IMR-90 (cell line): ENCODE results near the gene CD19. TPM values are rescaled to one million over a fixed set of nuclear protein-coding genes. Genes with fewer than 3 reads are reported as not detected.

Source experiments
- ATAC-seq: fragments of 200-7000 bp; cut with Tn5 transposase; 2 replicates; pipeline ENCODE4 v1.9.1; 2020; ENCODE audit warnings: low read depth, mild to moderate bottlenecking, moderate library complexity
- BruUV-seq: library from RNA; stranded (reverse); fragments of 400-500 nt; replicated peaks from 2 replicates; lab custom pipeline; 2021; lab: Mats Ljungman, UMichigan
- CTCF ChIA-PET: fragments of 300-600 bp; formaldehyde crosslinking; extraction: SDS; loops from one replicate; lab custom pipeline; 2021; ENCODE audit warnings: antibody characterized with exemption; lab: Yijun Ruan, JAX
- POLR2A ChIA-PET: fragments of 300-600 bp; sonication (Branson Sonifier 250); formaldehyde crosslinking; loops from one replicate; lab custom pipeline; 2022; ENCODE audit warnings: antibody characterized with exemption; ENCODE audit not compliant: unreplicated experiment; lab: Charles Lee
- DNase-seq: peaks from one replicate; pipeline ENCODE4 v3.0.0; 2013
- H2AFZ ChIP-seq: replicated peaks from 2 replicates; pipeline ENCODE3; 2013; ENCODE audit warnings: low read length, mild to moderate bottlenecking; ENCODE audit not compliant: poor library complexity
- H2AK5ac ChIP-seq: 2 replicates; pipeline ENCODE4 v1.6.1; 2013; ENCODE audit warnings: low read depth, low read length, inconsistent platforms
- H2AK9ac ChIP-seq: replicated peaks from 2 replicates; pipeline ENCODE3; 2013; ENCODE audit warnings: mild to moderate bottlenecking, low read depth, low read length, moderate library complexity; ENCODE audit not compliant: poor library complexity
- H2BK120ac ChIP-seq: 2 replicates; pipeline ENCODE4 v1.6.1; 2013; ENCODE audit warnings: low read depth, low read length, inconsistent platforms
- H2BK15ac ChIP-seq: 3 replicates; pipeline ENCODE4 v1.6.1; 2013; ENCODE audit warnings: low read depth, low read length, inconsistent platforms
- H2BK20ac ChIP-seq: 2 replicates; pipeline ENCODE4 v1.6.1; 2013; ENCODE audit warnings: low read depth, mild to moderate bottlenecking, inconsistent platforms, low read length, moderate library complexity
- H2BK5ac ChIP-seq: 2 replicates; pipeline ENCODE4 v1.6.1; 2013; ENCODE audit warnings: mild to moderate bottlenecking, low read depth, low read length, inconsistent platforms; ENCODE audit not compliant: poor library complexity, severe bottlenecking
- H3K14ac ChIP-seq: replicated peaks from 2 replicates; pipeline ENCODE4 v1.6.1; 2013; ENCODE audit warnings: low read depth, low read length, inconsistent platforms
- H3K18ac ChIP-seq: 2 replicates; pipeline ENCODE4 v1.6.1; 2013; ENCODE audit warnings: low read depth, low read length, control low read depth
- H3K23ac ChIP-seq: 2 replicates; pipeline ENCODE4 v1.6.1; 2013; ENCODE audit warnings: low read depth, low read length, inconsistent platforms
- H3K27ac ChIP-seq: 2 replicates; pipeline ENCODE4 v1.5.1; 2013; ENCODE audit warnings: mild to moderate bottlenecking, control low read depth, low read length; ENCODE audit not compliant: insufficient read depth
- H3K27me3 ChIP-seq: 2 replicates; pipeline ENCODE4 v1.6.1; 2013; ENCODE audit warnings: low read length; ENCODE audit not compliant: control insufficient read depth, insufficient read depth
- H3K36me3 ChIP-seq: 2 replicates; pipeline ENCODE4 v1.6.1; 2013; ENCODE audit warnings: low read length, mixed read lengths; ENCODE audit not compliant: control insufficient read depth, insufficient read depth
- H3K4ac ChIP-seq: 2 replicates; pipeline ENCODE4 v1.6.1; 2013; ENCODE audit warnings: low read depth, low read length, inconsistent platforms
- H3K4me1 ChIP-seq: 2 replicates; pipeline ENCODE4 v1.6.1; 2013; ENCODE audit warnings: low read length, mixed read lengths; ENCODE audit not compliant: control insufficient read depth, insufficient read depth
- H3K4me2 ChIP-seq: 2 replicates; pipeline ENCODE4 v1.6.1; 2013; ENCODE audit warnings: low read depth, mild to moderate bottlenecking, control low read depth, low read length, moderate library complexity
- H3K4me3 ChIP-seq: 2 replicates; pipeline ENCODE4 v1.5.1; 2013; ENCODE audit warnings: low read depth, mild to moderate bottlenecking, control low read depth, low read length, moderate library complexity; ENCODE audit not compliant: insufficient read depth
- H3K56ac ChIP-seq: 2 replicates; pipeline ENCODE4 v1.6.1; 2013; ENCODE audit warnings: low read length, inconsistent platforms; ENCODE audit not compliant: insufficient read depth; ENCODE audit errors: extremely low read depth
- H3K79me1 ChIP-seq, 2 experiments: 2 replicates each; pipeline ENCODE4 v1.6.1; 2013; ENCODE audit warnings: low read length in 2 of 2, inconsistent platforms in 1 of 2, low read depth in 1 of 2
- H3K9ac ChIP-seq: 2 replicates; pipeline ENCODE4 v1.6.1; 2013; ENCODE audit warnings: low read depth, low read length, control low read depth
- H3K9me1 ChIP-seq: 2 replicates; pipeline ENCODE4 v1.6.1; 2013; ENCODE audit warnings: low read length, inconsistent platforms; ENCODE audit not compliant: insufficient read depth
- H3K9me3 ChIP-seq: 2 replicates; pipeline ENCODE4 v1.6.1; 2013; ENCODE audit warnings: low read length; ENCODE audit not compliant: control insufficient read depth, insufficient read depth
- H4K20me1 ChIP-seq: 2 replicates; pipeline ENCODE4 v1.6.1; 2013; ENCODE audit warnings: low read length, inconsistent platforms; ENCODE audit not compliant: insufficient read depth
- H4K5ac ChIP-seq: 2 replicates; pipeline ENCODE4 v1.6.1; 2013; ENCODE audit warnings: mild to moderate bottlenecking, low read depth, low read length, control low read depth
- H4K8ac ChIP-seq, 2 experiments: 2 replicates each; pipeline ENCODE4 v1.6.1; 2013; ENCODE audit warnings: low read depth in 2 of 2, low read length in 2 of 2, control low read depth in 1 of 2, inconsistent platforms in 1 of 2
- H4K91ac ChIP-seq: 2 replicates; pipeline ENCODE4 v1.6.1; 2013; ENCODE audit warnings: low read depth, low read length, inconsistent platforms; ENCODE audit not compliant: insufficient read depth
- BHLHE40 ChIP-seq: fragments of 150-350 bp; IDR thresholded peaks from 2 replicates; pipeline ENCODE4 v1.6.1; 2016; ENCODE audit warnings: mild to moderate bottlenecking, low read depth, low read length
- CTCF ChIP-seq: conservative IDR thresholded peaks from 2 replicates; pipeline ENCODE4 v1.5.1; 2012; ENCODE audit warnings: mild to moderate bottlenecking, low read depth, low read length, improper control_type of control experiment
- FOS ChIP-seq: fragments of 150-350 bp; IDR thresholded peaks from 2 replicates; pipeline ENCODE4 v1.6.1; 2016; ENCODE audit warnings: low read depth, low read length
- MAFK ChIP-seq: IDR thresholded peaks from 2 replicates; pipeline ENCODE4 v1.6.1; 2012; ENCODE audit warnings: low read depth, low read length, improper control_type of control experiment
- RFX5 ChIP-seq: IDR thresholded peaks from 2 replicates; pipeline ENCODE4 v1.8.0; 2012; ENCODE audit warnings: low read depth, mild to moderate bottlenecking, low read length, moderate library complexity
- SMC3 ChIP-seq: fragments of 150-350 bp; IDR thresholded peaks from 2 replicates; pipeline ENCODE4 v1.6.1; 2016; ENCODE audit warnings: low read depth, mild to moderate bottlenecking, antibody characterized with exemption, low read length, moderate library complexity
- USF2 ChIP-seq: fragments of 150-350 bp; IDR thresholded peaks from 2 replicates; pipeline ENCODE4 v1.6.1; 2017; ENCODE audit warnings: mild to moderate bottlenecking, antibody characterized with exemption, low read length, low read depth
- whole genome bisulfite sequencing, 2 experiments: methylation state at CpG; one replicate each; pipeline versions ENCODE4 v1.1.5 to v1.1.7; 2013; ENCODE audit warnings: missing lambda C conversion rate in 2 of 2; ENCODE audit not compliant: insufficient read length in 1 of 2; ENCODE audit errors: extremely low coverage in 2 of 2; 5-methylcytosine and 5-hydroxymethylcytosine counted together
- dilution Hi-C: fragments of 300-500 bp; cut with HindIII; formaldehyde crosslinking; loops from one replicate; pipeline ENCODE4 v1.14.3; 2018; ENCODE audit warnings: low sequenced_read_pairs; ENCODE audit not compliant: unreplicated experiment
- in situ Hi-C: fragments of 300-500 bp; cut with MboI; formaldehyde crosslinking; loops from 3 replicates; pipeline ENCODE4 v1.14.3; 2019; ENCODE audit warnings: low sequenced_read_pairs, inconsistent platforms, mixed read lengths
- intact Hi-C: fragments of 100-400 bp; cut with micrococcal nuclease; formaldehyde crosslinking; loops from 2 replicates; pipeline ENCODE4 v1.10.0; 2022
- polyA plus RNA-seq, 3 experiments: library from polyadenylated mRNA; depleted of rRNA; stranded (reverse); fragments of >200 nt; gene quantifications; 2 replicates each; pipeline ENCODE4 v1.2.3, GENCODE V29; 2012; ENCODE audit warnings: low replicate concordance in 1 of 3
- total RNA-seq: library from RNA; depleted of rRNA; stranded (reverse); fragments of >200 nt; gene quantifications from 2 replicates; pipeline ENCODE4 v1.2.3, GENCODE V29; 2012
- TF ChIP-seq, protein P1 (sequence below): fragments of 150-350 bp; IDR thresholded peaks from 2 replicates; pipeline ENCODE4 v1.6.1; 2016; ENCODE audit warnings: low read depth, mild to moderate bottlenecking, low read length, moderate library complexity, borderline replicate concordance

Gene CD19
- total and polyA plus RNA-seq, 2 of the 4 experiments (the other 2 are of a cell fraction) = not detected

DNA sequence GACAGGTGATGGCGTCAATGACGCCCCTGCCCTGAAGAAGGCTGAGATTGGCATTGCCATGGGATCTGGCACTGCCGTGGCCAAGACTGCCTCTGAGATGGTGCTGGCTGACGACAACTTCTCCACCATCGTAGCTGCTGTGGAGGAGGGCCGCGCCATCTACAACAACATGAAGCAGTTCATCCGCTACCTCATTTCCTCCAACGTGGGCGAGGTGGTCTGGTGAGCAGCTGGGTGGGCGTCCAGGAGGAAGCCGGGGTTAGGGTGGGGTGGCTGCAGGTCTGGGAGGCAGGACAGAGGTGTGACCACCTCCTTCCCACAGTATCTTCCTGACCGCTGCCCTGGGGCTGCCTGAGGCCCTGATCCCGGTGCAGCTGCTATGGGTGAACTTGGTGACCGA lies 29.9 kb upstream of the CD19 start:
- Histone ChIP-seq H3K36me3 (peaks cover 7% of the 10 kb centered on the region; the same call in 1 of the 2 replicates), H3K4me2 (no peak overlapping the region), H3K18ac (no peak overlapping the region), H4K91ac (no peak overlapping the region), H3K4me3 (no peak overlapping the region), H3K9ac (no peak overlapping the region), H2BK5ac (no peak overlapping the region), H2AK5ac (no peak overlapping the region), H4K8ac (no peak overlapping the region), H3K14ac (no peak overlapping the region), H3K4ac (no peak overlapping the region), H2BK15ac (no peak overlapping the region), H3K27me3 (no peaks in the 10 kb centered on the region), H2BK20ac (no peak overlapping the region), H2AFZ (no peak overlapping the region), H4K20me1 (no peaks in the 10 kb centered on the region), H2BK120ac (no peak overlapping the region), H2AK9ac (no peak overlapping the region), H3K79me1 (no peaks in the 10 kb centered on the region), H3K4me1 (no peaks in the 10 kb centered on the region), H3K27ac (no peak overlapping the region), H3K23ac (no peak overlapping the region), H4K5ac (no peak overlapping the region), H3K9me1 (no peaks in the 10 kb centered on the region), H3K9me3 (no peaks in the 10 kb centered on the region), H3K56ac (no peak overlapping the region)
- TF ChIP-seq USF2 (no peak), CTCF (no peak), FOS (no peak), MAFK (no peak), BHLHE40 (no peak), SMC3 (no peak), RFX5 (no peak)
- TF ChIP-seq, protein P1, sequence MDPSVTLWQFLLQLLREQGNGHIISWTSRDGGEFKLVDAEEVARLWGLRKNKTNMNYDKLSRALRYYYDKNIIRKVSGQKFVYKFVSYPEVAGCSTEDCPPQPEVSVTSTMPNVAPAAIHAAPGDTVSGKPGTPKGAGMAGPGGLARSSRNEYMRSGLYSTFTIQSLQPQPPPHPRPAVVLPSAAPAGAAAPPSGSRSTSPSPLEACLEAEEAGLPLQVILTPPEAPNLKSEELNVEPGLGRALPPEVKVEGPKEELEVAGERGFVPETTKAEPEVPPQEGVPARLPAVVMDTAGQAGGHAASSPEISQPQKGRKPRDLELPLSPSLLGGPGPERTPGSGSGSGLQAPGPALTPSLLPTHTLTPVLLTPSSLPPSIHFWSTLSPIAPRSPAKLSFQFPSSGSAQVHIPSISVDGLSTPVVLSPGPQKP = no peak
- ATAC-seq = no peak
- ChIA-PET CTCF (no interaction called here), POLR2A (no interaction called here)
- no peak for DNase-seq
- intact Hi-C loops (no loop called here), dilution Hi-C loops (no loop called here), in situ Hi-C loops (no loop called here)
- 100% methylated on average over 3 of the region's 15 CpGs; no CpG with 5 or more reads in 1 of the 2 experiments for WGBS, 2 experiments
- BruUV-seq = no TSS peak
